Keratinocyte (primary cell): ENCODE results near the gene GH1. TPM values are rescaled to one million over a fixed set of nuclear protein-coding genes. Genes with fewer than 3 reads are reported as not detected.

Experiments
- DNase-seq: peaks from one replicate; pipeline ENCODE4 v3.0.0-alpha.2; 2011; ENCODE audit warnings: low read depth, missing footprints, low spot score
- FAIRE-seq: peaks from 2 replicates; lab custom pipeline; 2011; peaks lifted over from hg19 to GRCh38; lab: Jason Lieb, UNC
- H2AFZ ChIP-seq: 2 replicates; pipeline ENCODE4 v1.6.0; 2012; ENCODE audit warnings: low read length, control low read depth, inconsistent platforms; ENCODE audit not compliant: control insufficient read depth
- H3K27ac ChIP-seq: 2 replicates; pipeline ENCODE4 v1.5.1; 2011; ENCODE audit warnings: low read length; ENCODE audit not compliant: control insufficient read depth, insufficient read depth
- H3K27me3 ChIP-seq: 3 replicates; pipeline ENCODE4 v1.6.0; 2011; ENCODE audit warnings: low read length; ENCODE audit not compliant: control insufficient read depth, insufficient read depth; ENCODE audit errors: extremely low read depth
- H3K36me3 ChIP-seq, 2 experiments: 2 replicates in 1 of 2; 3 replicates in 1 of 2; pipeline ENCODE4 v1.5.1; 2011; ENCODE audit warnings: low read length in 2 of 2, mild to moderate bottlenecking in 1 of 2; ENCODE audit not compliant: control insufficient read depth in 2 of 2, insufficient read depth in 2 of 2; ENCODE audit errors: extremely low read depth in 1 of 2
- H3K4me1 ChIP-seq: 3 replicates; pipeline ENCODE4 v1.5.1; 2011; ENCODE audit warnings: low read length; ENCODE audit not compliant: control insufficient read depth, insufficient read depth; ENCODE audit errors: extremely low read depth
- H3K4me2 ChIP-seq: 3 replicates; pipeline ENCODE4 v1.6.0; 2011; ENCODE audit warnings: low read depth, low read length; ENCODE audit not compliant: control insufficient read depth, insufficient read depth; ENCODE audit errors: extremely low read depth
- H3K4me3 ChIP-seq, 3 experiments: fragments of 200-600 bp in 1 of 3; sonication (generic) in 1 of 3; 2 replicates in 2 of 3; 3 replicates in 1 of 3; pipeline ENCODE4 v1.5.1; 2011 to 2016; ENCODE audit warnings: low read length in 3 of 3, mild to moderate bottlenecking in 3 of 3, control low read depth in 2 of 3, inconsistent platforms in 1 of 3, low read depth in 1 of 3, mixed read lengths in 1 of 3, mixed run types in 1 of 3, moderate library complexity in 1 of 3; ENCODE audit not compliant: control insufficient read depth in 2 of 3, insufficient read depth in 2 of 3; ENCODE audit errors: extremely low read depth in 1 of 3
- H3K79me2 ChIP-seq: 2 replicates; pipeline ENCODE4 v1.6.0; 2012; ENCODE audit warnings: low read length; ENCODE audit not compliant: control insufficient read depth, insufficient read depth
- H3K9ac ChIP-seq: 3 replicates; pipeline ENCODE4 v1.6.0; 2011; ENCODE audit warnings: low read length; ENCODE audit not compliant: control insufficient read depth, insufficient read depth; ENCODE audit errors: extremely low read depth
- H3K9me1 ChIP-seq: 3 replicates; pipeline ENCODE4 v1.6.0; 2011; ENCODE audit warnings: low read length; ENCODE audit not compliant: control insufficient read depth, insufficient read depth; ENCODE audit errors: extremely low read depth
- H3K9me3 ChIP-seq: 2 replicates; pipeline ENCODE4 v1.5.1; 2012; ENCODE audit warnings: low read depth, low read length; ENCODE audit not compliant: control insufficient read depth
- H4K20me1 ChIP-seq: 3 replicates; pipeline ENCODE4 v1.6.0; 2011; ENCODE audit warnings: low read length; ENCODE audit not compliant: control insufficient read depth, insufficient read depth; ENCODE audit errors: extremely low read depth
- CTCF ChIP-seq, 3 experiments: IDR thresholded peaks in 1 of 3; conservative IDR thresholded peaks in 1 of 3; optimal IDR thresholded peaks in 1 of 3; 2 replicates in 2 of 3; 3 replicates in 1 of 3; pipeline versions ENCODE3 to v1.5.1; 2011; ENCODE audit warnings: low read length in 3 of 3, mild to moderate bottlenecking in 3 of 3, moderate library complexity in 2 of 3, control low read depth in 1 of 3, inconsistent platforms in 1 of 3; ENCODE audit not compliant: insufficient read depth in 2 of 3; ENCODE audit errors: extremely low read depth in 1 of 3
- EZH2 ChIP-seq: IDR thresholded peaks from one replicate; pipeline ENCODE4 v1.6.1; 2012; ENCODE audit warnings: inconsistent platforms, mild to moderate bottlenecking, low read length, moderate library complexity
- dilution Hi-C: fragments of 300-500 bp; cut with MboI; formaldehyde crosslinking; loops from one replicate; pipeline ENCODE4 v1.7.0; 2020; ENCODE audit warnings: low sequenced_read_pairs; ENCODE audit not compliant: extremely low pct_ligation_motif_present
- polyA plus RNA-seq, 5 experiments: library from polyadenylated mRNA; depleted of rRNA in 3 of 5; stranded (reverse) in 3 of 5; stranded (forward) in 1 of 5; unstranded in 1 of 5; fragments of >200 nt; gene quantifications; 1 replicate in 1 of 5; 2 replicates in 3 of 5; 3 replicates in 1 of 5; pipeline versions ENCODE4 v1.2.1 to v1.2.3, GENCODE V29; 2011 to 2012; ENCODE audit warnings: missing spikeins in 2 of 5, low read depth in 1 of 5, low replicate concordance in 1 of 5

Gene GH1
- polyA plus RNA-seq, 1 donor (not counting 4 experiments of a cell fraction or from before 2014, with no cell fraction given) = not detected

GRCh38 chr17:63948521-63948920, 29.9 kb upstream of the GH1 start:
- Histone ChIP-seq H3K79me2 (no peaks in the 10 kb centered on the region), H3K4me1 (no peaks in the 10 kb centered on the region), H3K27ac (no peak overlapping the region), H3K4me3 (no peak overlapping the region), H3K9ac (no peak overlapping the region), H3K27me3 (peaks cover 17% of the 10 kb centered on the region), H3K9me3 (no peaks in the 10 kb centered on the region), H3K9me1 (no peaks in the 10 kb centered on the region), H3K36me3 (no peaks in the 10 kb centered on the region), H2AFZ (no peak overlapping the region), H4K20me1 (no peaks in the 10 kb centered on the region), H3K4me2 (no peak overlapping the region)
- no peak for FAIRE-seq
- TF ChIP-seq EZH2 = no peak
- TF ChIP-seq CTCF (optimal IDR thresholded peaks at IDR 0.05 in 1 of 3, IDR thresholded peaks at IDR 0.05 in 1 of 3, conservative IDR thresholded peaks at IDR 0.05 in 1 of 3; ENCODE audit: extremely low read depth in 1 of 3, insufficient read depth in 2 of 3, low read length in 3 of 3) = no peak
- dilution Hi-C loops = no loop called here
- no peak for DNase-seq

GRCh38 chr17:63947711-63948330, 29.2 kb upstream of the GH1 start:
- FAIRE-seq (no peak), DNase-seq (no peak)
- Histone ChIP-seq H3K9me3 (no peaks in the 10 kb centered on the region), H3K27me3 (peaks cover 20% of the 10 kb centered on the region), H3K9ac (no peak overlapping the region), H4K20me1 (no peaks in the 10 kb centered on the region), H3K4me3 (no peak overlapping the region), H3K27ac (no peak overlapping the region), H3K9me1 (no peaks in the 10 kb centered on the region), H3K36me3 (no peaks in the 10 kb centered on the region), H3K4me2 (no peak overlapping the region), H3K79me2 (no peaks in the 10 kb centered on the region), H3K4me1 (no peaks in the 10 kb centered on the region), H2AFZ (no peak overlapping the region)
- dilution Hi-C loops = no loop called here
- TF ChIP-seq EZH2 (no peak), CTCF (optimal IDR thresholded peaks at IDR 0.05 in 1 of 3, IDR thresholded peaks at IDR 0.05 in 1 of 3, conservative IDR thresholded peaks at IDR 0.05 in 1 of 3; ENCODE audit: extremely low read depth in 1 of 3, insufficient read depth in 2 of 3, low read length in 3 of 3) (no peak)
